ENCODE data around the gene CBX1. TPM values are rescaled to one million over a fixed set of nuclear protein-coding genes. Genes with fewer than 3 reads are reported as not detected.

CBX1 gene
- polyA plus RNA-seq, 1 donor (not counting 4 experiments of a cell fraction or from before 2014, with no cell fraction given) = 42.3 TPM

- no peaks in the 10 kb centered on the region for H3K9me1 ChIP-seq (ENCODE audit: control insufficient read depth, extremely low read depth, insufficient read depth, low read length)
- FAIRE-seq = no peak
- peak overlapping the region; percentile 74 for H2AFZ ChIP-seq (ENCODE audit: control insufficient read depth, low read length)
- dilution Hi-C loops (cut with MboI; ENCODE audit: extremely low pct_ligation_motif_present, low sequenced_read_pairs) = no loop called here
- H3K9me3 ChIP-seq (ENCODE audit: control insufficient read depth, low read depth, low read length) = no peaks in the 10 kb centered on the region
- TF ChIP-seq EZH2 (IDR thresholded peaks at IDR 0.05; ENCODE audit: low read length) = no peak
- no peak for TF ChIP-seq CTCF (optimal IDR thresholded peaks at IDR 0.05 in 1 of 3, IDR thresholded peaks at IDR 0.05 in 1 of 3, conservative IDR thresholded peaks at IDR 0.05 in 1 of 3; ENCODE audit: extremely low read depth in 1 of 3, insufficient read depth in 2 of 3, low read length in 3 of 3)
- peaks cover 61% of the 10 kb centered on the region for H3K4me1 ChIP-seq (ENCODE audit: control insufficient read depth, extremely low read depth, insufficient read depth, low read length)
- H3K36me3 ChIP-seq (ENCODE audit: control insufficient read depth in 2 of 2, extremely low read depth in 1 of 2, insufficient read depth in 2 of 2, low read length in 2 of 2) = peaks cover 0 to 17% of the 10 kb centered on the region in 2 experiments
- peak overlapping the region; percentile 97 for H3K4me2 ChIP-seq (ENCODE audit: control insufficient read depth, extremely low read depth, insufficient read depth, low read depth, low read length)
- peak overlapping the region; percentile 93 for H3K27ac ChIP-seq (ENCODE audit: control insufficient read depth, insufficient read depth, low read length)
- no peak for DNase-seq (ENCODE audit: low read depth, low spot score)
- H3K27me3 ChIP-seq (ENCODE audit: control insufficient read depth, extremely low read depth, insufficient read depth, low read length) = no peaks in the 10 kb centered on the region
- H3K4me3 ChIP-seq (ENCODE audit: control insufficient read depth in 2 of 3, extremely low read depth in 1 of 3, insufficient read depth in 2 of 3, low read depth in 1 of 3, low read length in 3 of 3) = peak overlapping the region; percentile 72 to 93 (median 80)
- H3K9ac ChIP-seq (ENCODE audit: control insufficient read depth, extremely low read depth, insufficient read depth, low read length) = peak overlapping the region; percentile 86
- peaks cover 33% of the 10 kb centered on the region for H3K79me2 ChIP-seq (ENCODE audit: control insufficient read depth, insufficient read depth, low read length)
- peaks cover 8% of the 10 kb centered on the region for H4K20me1 ChIP-seq (ENCODE audit: control insufficient read depth, extremely low read depth, insufficient read depth, low read length)
These were observed 54.1 kb downstream of the CBX1 start for GRCh38 chr17:48047113-48047740.

GRCh38 chr17:48046296-48046695 lies 55.0 kb downstream of the CBX1 start:
- dilution Hi-C loops (cut with MboI; ENCODE audit: extremely low pct_ligation_motif_present, low sequenced_read_pairs) = no loop called here
- no peak overlapping the region for H2AFZ ChIP-seq (ENCODE audit: control insufficient read depth, low read length)
- no peak for TF ChIP-seq EZH2 (IDR thresholded peaks at IDR 0.05; ENCODE audit: low read length)
- peaks cover 0 to 9% of the 10 kb centered on the region in 2 experiments for H3K36me3 ChIP-seq (ENCODE audit: control insufficient read depth in 2 of 2, extremely low read depth in 1 of 2, insufficient read depth in 2 of 2, low read length in 2 of 2)
- DNase-seq (ENCODE audit: low read depth, low spot score) (no peak), FAIRE-seq (no peak)
- no peaks in the 10 kb centered on the region for H3K27me3 ChIP-seq (ENCODE audit: control insufficient read depth, extremely low read depth, insufficient read depth, low read length)
- H4K20me1 ChIP-seq (ENCODE audit: control insufficient read depth, extremely low read depth, insufficient read depth, low read length) = peaks cover 4% of the 10 kb centered on the region
- peaks cover 28% of the 10 kb centered on the region for H3K79me2 ChIP-seq (ENCODE audit: control insufficient read depth, insufficient read depth, low read length)
- no peaks in the 10 kb centered on the region for H3K9me1 ChIP-seq (ENCODE audit: control insufficient read depth, extremely low read depth, insufficient read depth, low read length)
- H3K4me3 ChIP-seq (ENCODE audit: control insufficient read depth in 2 of 3, extremely low read depth in 1 of 3, insufficient read depth in 2 of 3, low read depth in 1 of 3, low read length in 3 of 3) = peak overlapping the region; percentile 72 to 93 (median 80)
- H3K27ac ChIP-seq (ENCODE audit: control insufficient read depth, insufficient read depth, low read length) = peak overlapping the region; percentile 93
- H3K4me1 ChIP-seq (ENCODE audit: control insufficient read depth, extremely low read depth, insufficient read depth, low read length) = peaks cover 52% of the 10 kb centered on the region
- peak overlapping the region; percentile 97 for H3K4me2 ChIP-seq (ENCODE audit: control insufficient read depth, extremely low read depth, insufficient read depth, low read depth, low read length)
- H3K9ac ChIP-seq (ENCODE audit: control insufficient read depth, extremely low read depth, insufficient read depth, low read length) = peak overlapping the region; percentile 23
- H3K9me3 ChIP-seq (ENCODE audit: control insufficient read depth, low read depth, low read length) = no peaks in the 10 kb centered on the region
